NCI-H1694 (cell line): ENCODE data around the gene SCUBE1.
A peak's percentile ranks its signal among the peaks of the same experiment; 100 is the strongest.

Experiments
- DNase-seq: peaks from one replicate; lab custom pipeline; 2025; lab: John Stamatoyannopoulos, UW

SCUBE1 gene

DNA sequence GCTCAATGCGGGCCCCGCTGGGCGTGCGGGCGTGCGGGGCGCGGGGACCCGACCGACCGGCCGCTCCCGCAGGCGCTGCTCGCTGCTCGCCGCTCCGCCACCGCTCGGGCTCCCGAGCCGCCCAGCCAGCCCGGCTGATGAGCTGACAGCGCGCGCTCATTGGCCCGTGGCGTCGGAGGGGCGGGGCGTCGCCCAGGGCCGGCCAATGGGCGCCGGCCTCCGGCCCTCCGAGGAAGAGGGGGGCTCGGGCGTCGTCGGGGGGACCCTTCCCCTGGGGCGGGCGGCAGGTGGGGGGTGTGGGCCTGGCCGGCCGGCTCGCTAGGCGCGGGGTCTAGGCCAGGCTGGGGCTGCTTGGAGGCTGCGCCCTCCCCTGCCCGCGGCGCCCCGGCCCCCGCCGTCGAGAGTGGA, at the start of gene SCUBE1:
SCUBE1 (minus strand) TSS at position 111 of the 408 bp plus-strand sequence. CDS start 111 bp downstream, outside the sequence.
- peak; percentile 52 for DNase-seq

DNA sequence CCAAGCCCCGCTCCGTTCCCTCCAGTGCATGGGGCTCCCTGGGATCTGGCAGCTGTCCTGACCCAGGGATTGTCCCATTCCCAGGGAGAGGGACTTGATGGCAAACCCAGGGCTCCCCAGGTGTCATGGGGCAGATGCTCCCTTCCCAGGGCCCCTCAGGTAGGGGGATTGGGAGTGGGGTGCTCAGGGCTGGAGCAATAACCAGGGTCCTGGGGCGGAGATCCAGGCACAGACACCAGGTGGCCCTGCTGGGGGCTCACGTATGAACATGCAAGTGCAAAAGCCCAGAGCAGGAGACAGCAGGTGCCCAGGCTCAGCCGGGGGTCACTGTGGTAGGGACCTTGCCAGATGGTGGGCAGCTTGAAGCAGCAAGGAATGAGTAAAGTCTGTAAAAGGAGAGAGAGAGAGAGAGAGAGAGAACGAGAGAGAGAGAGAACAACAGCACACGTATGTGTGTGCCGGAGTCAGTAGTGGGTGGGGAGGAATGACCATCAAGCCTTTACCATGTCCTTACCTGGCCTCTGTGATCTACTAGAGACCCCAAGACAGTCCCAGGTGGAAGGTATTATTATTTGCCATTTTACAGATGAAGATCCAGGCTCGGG, 49.3 kb upstream of the SCUBE1 start:
- DNase-seq = no peak

DNA sequence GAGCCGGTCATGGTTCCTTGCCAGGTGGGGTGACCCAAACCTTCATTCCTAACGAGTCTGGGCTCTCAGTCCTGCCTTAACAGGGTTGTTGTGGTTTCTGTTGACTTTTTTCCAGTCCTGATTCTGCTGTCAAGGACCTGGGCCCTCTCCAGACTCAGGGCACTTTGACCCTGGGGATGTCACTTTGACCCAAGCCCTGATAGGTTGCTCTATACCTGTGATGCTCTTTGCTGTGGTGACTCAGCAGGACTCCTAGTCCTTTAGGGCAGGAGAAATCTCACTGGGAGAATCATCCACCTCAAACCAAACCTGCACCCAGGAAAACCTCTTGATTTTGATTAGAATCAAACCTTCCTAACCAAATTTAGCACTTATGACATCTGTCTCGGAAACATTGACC, 48.1 kb upstream of the SCUBE1 start:
- no peak for DNase-seq

DNA sequence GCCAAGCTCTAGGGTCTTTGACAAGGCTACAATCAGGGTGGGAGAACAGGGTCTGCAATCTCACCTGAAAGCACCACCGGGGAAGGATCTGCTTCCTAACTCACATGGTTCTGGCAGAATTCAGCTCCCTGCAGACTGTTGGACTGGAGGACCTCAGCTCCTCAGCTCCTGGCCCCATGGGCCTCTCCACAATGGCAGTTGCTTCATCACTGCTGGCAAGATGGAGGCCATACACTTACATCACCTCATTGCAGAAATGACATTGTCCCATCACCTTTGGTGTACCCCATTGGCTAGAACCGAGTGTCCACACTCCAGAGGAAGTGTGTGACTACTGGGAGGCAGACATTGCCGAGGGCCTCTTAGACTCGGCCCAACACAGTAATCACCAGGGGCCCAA, 47.7 kb upstream of the SCUBE1 start:
- no peak for DNase-seq

DNA sequence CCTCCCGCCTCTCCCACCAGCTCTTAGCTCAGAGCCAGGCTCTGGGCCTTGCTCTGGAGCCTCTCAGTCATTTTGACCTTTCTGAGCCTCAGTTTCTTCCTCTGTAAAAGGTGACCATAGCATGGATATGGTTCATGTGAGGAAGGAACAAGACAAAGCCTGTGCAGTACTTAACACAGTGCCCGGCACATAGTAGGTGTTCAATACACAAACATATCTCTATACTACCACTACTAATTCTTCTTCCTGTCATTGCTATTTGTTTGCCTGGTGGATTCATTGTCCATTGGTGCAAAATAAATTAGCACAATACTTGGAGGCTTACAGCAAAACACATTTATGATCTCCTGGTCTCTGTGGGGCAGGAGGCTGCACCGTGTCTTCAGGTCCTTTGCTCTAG, 47.0 kb upstream of the SCUBE1 start:
- DNase-seq = no peak

DNA sequence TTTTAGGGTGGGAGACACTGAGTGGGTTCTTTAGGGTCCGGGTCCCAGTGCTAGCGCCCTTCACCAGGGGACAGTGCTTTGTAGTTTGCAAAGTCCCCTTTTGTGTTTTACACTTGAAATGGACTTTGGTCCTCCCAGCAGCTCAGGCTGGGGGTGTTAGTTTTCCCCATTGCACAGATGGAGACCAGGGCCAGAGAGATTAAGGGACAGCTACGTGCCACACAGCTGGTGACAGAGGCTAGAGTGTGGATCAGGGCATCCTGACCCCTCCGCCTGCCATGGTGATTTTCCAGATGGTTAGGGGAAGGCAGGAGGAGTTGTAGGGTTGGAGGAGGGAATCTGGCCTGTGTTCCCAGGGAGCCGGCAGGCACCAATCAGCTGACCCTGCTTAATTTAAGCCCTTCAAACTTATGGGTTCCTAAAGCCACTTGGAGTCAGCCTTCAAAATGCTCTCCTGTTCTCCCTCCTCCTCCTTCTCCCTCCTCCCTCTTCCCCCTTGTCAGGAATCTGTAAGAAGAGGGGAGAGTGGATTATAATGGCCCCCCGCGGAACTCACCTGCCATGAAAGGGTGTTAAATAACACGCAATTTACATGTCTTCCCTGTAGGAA, 46.2 kb upstream of the SCUBE1 start:
- DNase-seq = no peak

DNA sequence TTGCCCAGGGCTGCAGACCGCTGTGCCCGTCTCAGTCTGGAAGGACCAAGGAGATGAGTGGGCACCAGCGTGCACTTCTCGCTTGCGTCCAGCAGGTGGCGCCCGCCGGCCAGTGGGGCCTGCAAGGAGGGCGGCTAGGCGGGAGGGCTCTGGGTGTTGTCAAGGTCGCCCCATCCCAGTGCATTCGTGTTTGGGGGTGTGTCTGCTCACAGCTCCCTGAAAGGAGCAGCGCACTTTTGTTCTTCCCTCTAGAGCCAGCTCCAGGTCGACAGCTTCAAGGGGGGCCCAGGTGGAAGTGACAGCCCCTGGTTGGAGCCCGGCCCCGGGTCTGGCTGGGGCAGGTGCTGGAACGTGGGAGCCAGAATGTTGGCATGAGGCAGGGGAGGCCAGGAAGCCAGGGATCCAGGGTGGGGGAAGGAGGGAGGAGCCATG, 45.3 kb upstream of the SCUBE1 start:
- peak; percentile 77 for DNase-seq

DNA sequence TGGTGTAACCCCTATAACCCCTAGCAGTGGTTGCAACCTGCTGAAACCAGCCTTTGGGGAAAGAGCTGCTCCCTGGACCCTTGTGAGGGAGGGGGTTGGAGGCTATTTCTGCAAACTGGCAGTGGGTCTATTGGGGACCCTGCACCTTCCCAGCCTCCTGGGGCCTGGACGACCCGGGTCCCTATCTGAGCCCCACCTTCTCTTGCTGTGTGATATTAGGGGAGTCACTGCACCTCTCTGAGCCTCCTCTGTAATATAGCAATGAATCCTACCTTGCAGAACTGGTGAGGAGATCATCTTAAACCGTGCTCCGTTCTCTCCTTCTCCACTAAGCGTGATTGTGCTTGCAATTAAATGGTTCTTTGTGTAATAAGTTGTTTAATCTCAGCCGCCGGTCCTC, 44.6 kb upstream of the SCUBE1 start:
- DNase-seq = no peak

DNA sequence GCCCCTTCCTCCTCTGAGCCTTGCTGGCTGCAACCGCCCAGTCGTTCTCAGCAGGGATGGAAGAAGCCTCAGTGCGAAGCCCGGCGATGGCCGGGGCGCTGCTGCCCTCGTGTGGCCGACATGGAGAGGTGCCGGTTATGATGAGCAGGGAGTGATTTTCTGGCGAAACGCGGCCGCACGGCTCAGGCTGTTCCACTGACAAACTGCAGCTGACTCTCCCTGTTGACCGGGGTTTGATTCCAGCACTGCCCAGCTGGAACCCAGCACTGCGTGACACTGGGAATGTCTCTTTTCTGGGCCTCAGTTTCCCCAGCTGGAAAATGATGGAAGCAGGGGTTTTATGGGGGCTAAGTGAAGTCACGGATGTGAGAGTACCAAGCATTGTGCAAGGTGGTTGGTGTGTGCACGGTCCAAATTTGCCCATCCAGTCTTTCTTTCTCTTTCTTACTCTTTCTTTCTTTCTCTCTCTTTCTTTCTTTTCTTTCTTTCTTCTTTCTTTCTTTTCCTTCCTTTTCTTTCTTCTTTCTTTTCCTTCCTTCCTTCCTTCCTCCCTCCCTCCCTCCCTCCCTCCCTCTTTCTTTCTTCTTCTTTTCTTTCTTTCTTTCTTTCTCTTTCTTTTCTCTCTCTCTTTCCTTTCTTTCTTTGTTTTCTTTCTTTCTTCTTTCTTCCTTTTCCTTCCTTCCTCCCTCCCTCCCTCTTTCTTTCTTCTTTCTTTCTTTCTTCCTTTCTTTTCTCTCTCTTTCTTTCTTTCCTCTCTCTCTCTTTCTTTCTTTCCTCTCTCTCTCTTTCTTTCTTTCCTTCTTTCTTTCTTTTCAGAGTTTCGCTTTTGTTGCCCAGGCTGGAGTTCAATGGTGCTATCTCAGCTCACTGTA, 42.8 kb upstream of the SCUBE1 start:
- peak; percentile 57 for DNase-seq

DNA sequence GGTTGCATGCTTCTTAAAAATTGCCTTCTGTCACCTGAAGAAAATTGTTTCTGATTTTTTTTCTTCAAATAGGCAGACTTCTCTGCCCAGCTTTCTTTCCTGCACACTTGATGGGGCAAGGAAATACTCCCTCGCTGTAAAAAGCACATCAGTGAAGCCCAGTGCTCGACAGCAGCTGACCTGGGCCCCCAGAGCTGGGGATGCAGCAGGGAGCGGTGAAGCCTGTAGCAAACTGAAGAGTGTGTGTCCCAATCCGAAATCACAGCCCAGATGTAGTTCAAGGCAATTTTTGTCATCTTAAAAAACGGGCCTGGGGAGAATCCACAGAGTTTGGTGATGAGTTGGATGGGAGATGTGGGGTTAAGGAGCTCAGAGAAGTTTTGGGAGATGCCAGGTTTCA, 41.7 kb upstream of the SCUBE1 start:
- no peak for DNase-seq

DNA sequence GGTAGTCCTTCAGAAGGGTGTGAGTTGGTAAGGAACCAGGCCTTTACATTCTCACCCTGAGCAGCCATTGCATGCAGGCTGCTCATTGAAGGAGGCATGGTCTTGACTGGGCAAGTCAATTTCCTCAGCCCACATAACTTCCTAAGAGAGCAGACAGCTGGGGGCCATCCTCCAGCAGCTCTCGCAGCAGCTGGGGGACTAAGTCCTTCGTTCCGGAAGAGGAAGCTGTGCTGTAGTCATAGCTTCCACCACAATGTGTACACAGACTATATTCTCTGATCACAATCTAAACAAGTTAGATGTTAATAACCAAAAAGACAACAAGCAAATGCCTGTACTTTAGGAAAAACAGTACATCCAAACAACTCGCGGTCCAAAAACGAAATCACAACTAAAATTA, 38.5 kb upstream of the SCUBE1 start:
- DNase-seq = no peak

DNA sequence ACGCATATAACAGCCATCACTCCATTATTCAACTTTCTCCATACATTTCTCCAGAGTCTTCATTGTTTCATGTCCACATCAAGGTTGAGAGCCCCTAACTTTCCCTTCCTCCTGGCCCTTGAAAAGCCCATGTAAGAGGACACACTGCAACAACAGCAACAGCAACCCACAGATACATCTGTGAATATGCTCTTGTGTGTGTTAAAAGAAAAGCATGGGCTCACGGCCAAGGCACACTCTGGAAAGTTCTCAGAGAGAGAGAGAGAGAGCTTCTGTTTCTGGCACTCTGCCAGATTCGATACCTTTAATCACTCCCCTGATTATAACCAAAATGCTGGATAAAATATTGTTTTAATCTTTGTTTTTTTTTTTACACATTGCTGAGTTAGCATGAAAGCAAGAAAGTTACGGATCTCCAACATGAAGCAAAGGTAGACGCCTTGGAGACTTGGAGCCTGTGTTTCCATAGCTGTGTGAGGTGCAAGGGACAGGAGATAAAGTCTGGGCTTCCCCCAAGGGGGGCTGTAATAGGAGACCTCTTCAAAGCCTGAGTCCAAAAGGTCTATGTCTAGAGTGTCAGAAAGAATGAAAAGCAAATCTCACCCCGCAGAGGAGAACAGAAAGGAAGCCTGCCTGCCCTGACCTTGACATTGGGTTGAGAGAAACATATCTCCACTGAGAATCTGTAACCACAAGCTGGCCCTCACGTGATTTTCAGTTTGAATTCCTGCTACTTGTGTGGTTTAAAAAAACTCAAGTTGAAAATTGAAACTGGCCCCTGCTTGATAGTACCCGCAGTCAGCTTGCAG, 34.9 kb upstream of the SCUBE1 start:
- no peak for DNase-seq

DNA sequence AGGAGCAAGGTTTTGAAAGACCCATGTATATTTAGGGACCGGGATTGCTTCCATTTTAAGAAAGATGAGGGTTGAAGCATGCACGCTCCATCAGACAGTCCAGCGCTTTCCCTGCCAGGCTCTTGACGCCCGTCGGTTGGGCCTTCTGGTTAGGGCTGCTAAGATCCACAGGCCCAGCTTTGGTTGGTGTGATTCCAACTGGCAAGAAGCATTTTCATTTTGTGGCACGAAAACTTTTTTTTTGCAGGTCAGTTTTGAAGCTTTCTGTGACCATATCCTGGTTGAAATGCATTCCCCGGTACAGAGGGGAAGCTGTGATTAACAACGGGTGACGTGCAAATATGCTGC, 34.4 kb upstream of the SCUBE1 start:
- no peak for DNase-seq

DNA sequence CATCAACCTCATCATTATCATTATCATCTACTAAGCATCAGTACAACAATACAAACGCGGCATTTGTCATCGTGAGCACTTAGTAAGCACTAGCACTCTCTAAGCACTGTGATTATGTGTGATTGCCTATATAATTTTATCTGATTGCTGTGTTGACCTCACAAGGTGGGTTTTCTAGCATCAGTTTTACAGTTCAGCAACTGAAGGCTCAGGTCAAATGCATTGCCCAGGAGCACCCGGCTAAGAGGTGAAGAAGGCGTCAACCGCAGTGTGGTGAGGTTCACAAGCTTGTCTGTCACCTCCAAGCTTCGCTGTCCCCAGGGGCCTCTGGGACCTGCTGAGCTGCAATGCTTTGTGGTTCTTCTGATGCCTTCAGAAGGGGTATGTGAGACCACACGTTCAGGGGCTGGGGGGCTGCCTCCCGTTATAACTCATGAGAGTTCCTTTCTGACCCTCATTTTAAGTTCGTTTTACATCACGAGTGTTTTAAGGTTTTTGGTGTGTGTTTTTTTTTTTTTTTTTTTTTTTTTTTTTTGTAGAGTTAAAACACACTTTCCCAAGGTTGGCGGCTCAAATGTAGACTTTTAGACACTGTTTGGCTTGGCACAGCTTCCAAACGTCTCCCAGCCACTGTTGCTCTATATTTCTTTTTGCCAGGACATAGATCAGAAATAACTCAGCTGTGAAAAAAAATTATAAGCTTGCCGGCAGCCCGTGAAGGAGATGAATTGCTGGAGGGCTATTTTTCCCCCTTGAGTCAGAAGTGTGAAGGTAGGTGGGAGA, 33.8 kb upstream of the SCUBE1 start:
- no peak for DNase-seq

DNA sequence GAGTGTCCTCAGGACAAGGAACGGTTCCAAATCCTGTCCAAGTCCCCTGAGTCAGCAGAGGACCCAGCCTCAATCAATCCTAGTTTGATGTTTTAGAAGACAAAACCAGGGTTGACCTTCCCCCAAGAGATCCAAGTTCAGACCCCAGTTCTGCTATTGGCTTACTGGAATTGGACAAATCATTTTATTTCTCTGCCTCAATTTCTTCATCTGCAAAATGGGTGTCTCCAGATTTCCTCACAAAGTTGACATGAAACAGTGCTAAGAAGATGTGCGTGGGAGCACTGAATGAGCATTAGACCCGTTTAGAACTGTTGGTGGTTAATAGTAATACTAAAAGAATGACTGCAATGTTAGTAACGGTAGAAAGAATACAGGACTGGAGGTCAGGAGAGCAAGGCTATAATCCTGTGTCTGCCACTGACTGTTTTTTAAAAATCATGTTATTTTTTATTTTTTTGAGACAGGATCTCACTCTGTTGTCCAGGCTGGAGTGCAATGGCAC, 32.8 kb upstream of the SCUBE1 start:
- no peak for DNase-seq

DNA sequence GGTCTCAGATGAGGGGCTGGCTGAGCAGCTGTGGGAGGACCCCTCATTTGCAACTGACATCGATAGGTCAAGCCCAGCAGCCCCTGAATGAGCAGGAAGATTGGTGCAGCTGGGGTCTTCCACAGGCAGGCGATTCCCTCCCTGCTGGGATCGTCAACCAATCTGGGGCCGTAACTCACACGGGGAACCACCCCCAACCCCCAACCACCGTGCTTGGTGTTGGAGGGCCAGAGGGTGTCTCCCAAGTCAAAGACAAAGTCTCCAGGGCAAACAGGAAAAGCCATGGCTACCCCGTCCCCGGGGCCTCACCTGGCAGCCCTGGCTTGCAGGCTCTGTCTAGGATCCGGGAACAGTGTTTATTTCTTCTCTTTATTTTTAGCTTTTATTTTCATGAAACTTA, 26.9 kb upstream of the SCUBE1 start:
- no peak for DNase-seq

DNA sequence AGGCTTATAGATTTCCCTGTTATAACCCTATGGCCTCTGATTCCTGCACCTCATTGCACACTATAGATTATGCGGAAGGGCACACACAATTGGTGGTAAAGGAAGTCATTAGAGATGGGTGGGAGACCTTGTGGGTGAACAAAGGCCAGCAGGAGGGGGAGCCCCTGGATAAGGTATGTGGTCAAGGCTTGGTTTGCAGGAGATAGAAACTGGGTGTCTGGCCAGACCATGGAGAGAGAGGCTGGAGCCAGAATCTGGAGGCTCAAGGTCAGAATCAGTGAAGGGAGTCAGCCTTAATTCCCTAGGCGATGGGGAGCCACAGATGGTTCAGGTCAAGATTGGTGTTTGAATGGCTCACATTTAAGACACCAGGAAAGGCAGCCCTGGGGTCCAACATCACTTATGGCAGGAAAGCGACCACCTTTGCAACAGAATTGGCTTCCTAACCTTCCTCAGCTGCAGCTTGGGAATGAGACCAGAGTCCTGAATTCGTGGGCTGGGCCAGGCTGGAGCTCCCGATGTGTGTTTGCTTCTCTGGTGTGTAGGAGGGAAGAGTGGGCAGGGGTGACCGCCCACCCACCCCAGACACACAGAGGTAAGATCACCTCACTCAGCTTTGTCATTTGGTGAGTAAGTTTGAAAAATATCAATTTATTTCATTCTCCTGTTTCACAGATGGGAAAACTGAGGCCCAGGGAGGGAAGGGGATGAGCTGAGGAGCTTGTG, 22.7 kb upstream of the SCUBE1 start:
- DNase-seq = no peak

DNA sequence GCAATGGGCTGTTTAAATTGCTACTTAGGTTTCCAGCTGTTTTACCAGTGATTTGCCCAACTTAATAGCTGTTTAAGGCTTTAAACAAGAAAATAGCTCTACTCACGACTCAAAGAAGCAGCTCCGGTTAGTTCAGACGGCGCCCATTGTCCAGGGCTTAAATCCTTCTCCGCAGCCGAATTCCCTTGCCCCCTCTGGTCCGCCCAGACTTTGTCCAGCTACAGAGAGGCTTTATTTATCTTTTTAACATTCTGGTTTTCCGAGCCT, 20.9 kb upstream of the SCUBE1 start:
- no peak for DNase-seq

DNA sequence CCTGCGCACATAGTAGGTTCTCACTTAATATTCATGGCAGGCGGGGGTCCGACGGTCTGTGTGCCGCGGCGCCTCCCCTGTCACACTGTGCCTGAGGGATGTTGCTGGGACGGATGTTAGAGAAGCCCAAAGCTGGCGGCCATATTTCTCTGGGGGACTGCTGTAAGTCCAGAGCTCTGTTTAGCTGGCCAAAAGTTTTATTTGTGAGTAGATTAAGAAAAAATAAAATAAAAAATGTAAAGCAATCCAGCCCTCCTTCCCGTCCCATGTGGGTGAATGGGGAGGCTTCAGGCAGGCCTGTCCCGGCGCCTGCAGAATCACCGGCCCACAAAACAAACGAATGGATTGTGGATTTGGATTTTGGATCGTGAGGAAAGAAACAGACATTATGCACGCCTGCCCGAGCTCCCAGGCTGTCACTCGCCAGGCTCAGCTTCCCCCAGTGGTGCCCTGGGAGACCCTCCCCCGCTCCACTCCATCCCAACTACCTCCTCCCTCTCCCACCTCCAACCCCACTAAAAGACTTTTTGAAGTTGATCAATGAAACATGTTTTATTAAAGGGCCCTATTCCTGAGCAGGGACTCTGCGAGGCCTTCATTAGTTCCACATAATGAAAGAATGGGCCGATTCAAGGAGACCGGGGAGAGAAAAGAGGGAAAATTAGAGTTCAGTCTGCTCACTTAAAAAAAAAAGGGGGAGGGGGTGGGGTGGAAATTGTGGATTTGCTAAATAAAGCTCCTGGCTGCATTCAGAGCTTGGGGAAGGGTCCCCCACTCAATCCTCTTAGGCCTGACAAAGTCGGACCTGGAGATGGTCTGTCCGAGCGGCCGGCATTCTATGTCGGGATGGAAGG, 20.4 kb upstream of the SCUBE1 start:
- no peak for DNase-seq

DNA sequence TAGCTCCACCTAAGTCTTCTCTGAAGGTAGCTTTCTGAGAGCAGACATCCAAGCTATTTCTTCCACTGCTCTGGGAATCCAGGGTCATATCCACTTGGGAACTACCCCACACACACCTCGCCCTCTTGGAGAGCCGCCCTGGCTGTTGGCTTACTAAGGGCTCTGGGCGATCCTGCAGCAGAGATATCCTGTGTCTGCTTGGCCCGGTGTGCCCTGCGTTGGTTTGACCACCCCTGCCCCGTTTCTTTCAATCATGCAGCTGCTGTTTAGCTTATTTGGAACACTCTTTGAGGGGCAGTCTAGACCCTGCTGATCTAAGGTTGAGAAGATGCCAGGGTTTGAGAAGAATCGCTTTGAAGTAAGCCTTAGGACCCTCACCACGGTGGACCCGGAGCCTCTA, 17.4 kb upstream of the SCUBE1 start:
- no peak for DNase-seq
